GM06990 (cell line): Measurements from ENCODE around the gene MYO5B.

ENCODE experiments used
- DNase-seq: peaks from one replicate; pipeline ENCODE4 v3.0.0-alpha.2; 2011; ENCODE audit not compliant: insufficient read length; ENCODE audit errors: extremely low read depth
- H3K27me3 ChIP-seq: replicated peaks from 2 replicates; pipeline ENCODE4 v1.6.0; 2011; ENCODE audit warnings: low read length; ENCODE audit not compliant: control insufficient read depth, insufficient read depth
- H3K36me3 ChIP-seq: 2 replicates; pipeline ENCODE4 v1.5.1; 2011; ENCODE audit warnings: low read length; ENCODE audit not compliant: control insufficient read depth, insufficient read depth
- H3K4me3 ChIP-seq: replicated peaks from 2 replicates; pipeline ENCODE4 v1.5.1; 2011; ENCODE audit warnings: low read depth, mild to moderate bottlenecking, control low read depth, low read length
- TF ChIP-seq, protein P1 (sequence below): IDR thresholded peaks from 2 replicates; pipeline ENCODE4 v1.5.1; 2011; ENCODE audit warnings: low read length, control low read depth, mild to moderate bottlenecking, inconsistent platforms; ENCODE audit not compliant: insufficient read depth, poor library complexity, severe bottlenecking

Gene MYO5B

DNA sequence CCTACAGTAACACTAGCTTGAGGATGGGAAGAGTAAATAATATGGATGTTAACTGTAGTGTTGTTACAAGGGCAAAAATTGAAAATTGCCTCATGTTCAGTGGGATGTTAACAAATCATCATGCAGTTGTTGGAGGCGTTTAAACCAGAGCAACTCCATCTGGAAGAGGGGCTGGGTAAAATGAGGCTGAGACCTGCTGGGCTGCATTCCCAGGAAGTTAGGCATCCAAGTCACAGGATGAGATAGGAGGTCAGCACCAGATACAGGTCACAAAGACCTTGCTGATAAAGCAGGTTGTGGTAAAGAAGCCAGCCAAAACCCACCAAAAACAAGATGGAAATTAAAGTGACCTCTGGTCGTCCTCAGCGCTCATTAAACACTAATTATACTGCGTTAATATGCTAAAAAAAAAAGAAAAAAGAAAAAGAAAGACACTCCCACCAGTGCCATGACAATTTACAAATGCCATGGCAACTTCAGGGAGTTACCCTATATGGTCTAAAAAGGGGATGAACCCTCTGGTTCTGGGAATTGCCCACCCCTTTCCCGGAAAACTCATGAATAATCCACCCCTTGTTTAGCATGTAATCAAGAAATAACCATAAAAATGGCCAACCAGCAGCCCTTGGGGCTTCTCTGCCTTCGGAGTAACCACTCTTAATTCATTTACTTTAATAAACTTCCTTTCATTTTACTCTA is 101.4 kb downstream of the MYO5B start:
- Histone ChIP-seq H3K36me3 (no peaks in the 10 kb centered on the region), H3K4me3 (no peak overlapping the region), H3K27me3 (no peaks in the 10 kb centered on the region)
- DNase-seq, result no peak
- TF ChIP-seq, protein P1, sequence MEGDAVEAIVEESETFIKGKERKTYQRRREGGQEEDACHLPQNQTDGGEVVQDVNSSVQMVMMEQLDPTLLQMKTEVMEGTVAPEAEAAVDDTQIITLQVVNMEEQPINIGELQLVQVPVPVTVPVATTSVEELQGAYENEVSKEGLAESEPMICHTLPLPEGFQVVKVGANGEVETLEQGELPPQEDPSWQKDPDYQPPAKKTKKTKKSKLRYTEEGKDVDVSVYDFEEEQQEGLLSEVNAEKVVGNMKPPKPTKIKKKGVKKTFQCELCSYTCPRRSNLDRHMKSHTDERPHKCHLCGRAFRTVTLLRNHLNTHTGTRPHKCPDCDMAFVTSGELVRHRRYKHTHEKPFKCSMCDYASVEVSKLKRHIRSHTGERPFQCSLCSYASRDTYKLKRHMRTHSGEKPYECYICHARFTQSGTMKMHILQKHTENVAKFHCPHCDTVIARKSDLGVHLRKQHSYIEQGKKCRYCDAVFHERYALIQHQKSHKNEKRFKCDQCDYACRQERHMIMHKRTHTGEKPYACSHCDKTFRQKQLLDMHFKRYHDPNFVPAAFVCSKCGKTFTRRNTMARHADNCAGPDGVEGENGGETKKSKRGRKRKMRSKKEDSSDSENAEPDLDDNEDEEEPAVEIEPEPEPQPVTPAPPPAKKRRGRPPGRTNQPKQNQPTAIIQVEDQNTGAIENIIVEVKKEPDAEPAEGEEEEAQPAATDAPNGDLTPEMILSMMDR, result no peak

DNA sequence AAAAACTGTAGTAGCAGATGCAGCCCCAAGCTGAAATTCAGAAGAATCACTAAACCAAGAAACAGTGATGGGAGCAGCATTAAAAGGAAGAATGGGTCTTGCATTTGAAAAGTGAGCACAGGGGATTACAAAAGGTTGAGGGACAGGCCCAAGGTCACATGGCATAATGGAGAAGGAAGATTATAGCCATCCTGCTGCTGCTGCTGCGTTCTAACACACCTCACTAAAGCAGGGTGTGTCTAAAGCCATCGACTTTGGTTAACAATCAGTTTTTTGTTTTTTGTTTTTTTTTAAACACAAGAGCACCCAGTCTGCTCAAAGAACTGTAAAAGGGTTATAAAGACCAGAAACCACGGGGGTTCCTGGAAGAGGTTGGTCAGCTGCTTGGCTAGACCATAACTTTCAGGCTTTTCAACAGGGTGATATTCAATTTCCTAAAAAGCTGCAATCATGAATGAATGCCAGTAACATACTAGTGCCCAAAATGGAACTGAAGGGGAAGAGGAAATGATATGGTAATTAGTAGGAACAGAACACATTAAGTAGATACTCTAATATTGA is 102.6 kb downstream of the MYO5B start:
- Histone ChIP-seq H3K27me3 (no peaks in the 10 kb centered on the region), H3K4me3 (no peak overlapping the region), H3K36me3 (no peaks in the 10 kb centered on the region)
- DNase-seq, result no peak
- TF ChIP-seq, protein P1, result no peak

DNA sequence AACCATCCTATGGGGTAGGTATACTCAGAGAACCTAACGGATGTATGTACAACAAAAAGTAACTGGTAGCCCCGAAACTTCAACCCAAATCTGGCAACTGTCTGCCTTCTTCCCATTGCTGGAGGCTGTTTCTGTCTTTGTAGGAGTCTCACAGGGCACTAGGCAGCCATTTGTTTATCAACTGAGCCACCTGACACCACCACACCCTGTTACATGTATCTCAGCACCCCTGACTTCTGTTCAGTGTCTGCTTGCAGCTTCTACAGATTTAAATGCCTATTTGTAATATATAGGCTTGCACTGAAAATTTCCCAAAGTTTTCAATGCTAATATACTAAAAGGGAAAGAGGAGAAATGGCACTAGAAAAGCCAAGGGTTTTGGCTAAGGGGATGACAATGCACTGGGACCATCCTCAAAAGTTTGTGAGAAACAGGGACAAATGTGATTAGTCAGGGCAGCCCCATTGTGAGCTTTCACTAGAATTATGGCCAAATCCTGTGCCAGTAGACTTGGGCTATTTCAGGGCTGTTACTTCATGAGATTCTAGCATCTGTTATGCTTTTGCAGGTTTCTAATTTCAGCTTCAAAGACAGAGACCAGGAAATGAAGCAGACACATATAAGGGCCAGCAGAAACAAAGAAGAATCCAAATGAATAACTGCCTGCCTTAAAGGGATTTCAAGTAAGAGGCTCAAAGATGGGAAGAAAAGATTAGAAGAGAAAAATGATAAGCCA is 103.3 kb downstream of the MYO5B start:
- TF ChIP-seq, protein P1, result no peak
- H3K27me3 ChIP-seq, result no peaks in the 10 kb centered on the region
- no peak overlapping the region for H3K4me3 ChIP-seq
- no peak for DNase-seq
- no peaks in the 10 kb centered on the region for H3K36me3 ChIP-seq

DNA sequence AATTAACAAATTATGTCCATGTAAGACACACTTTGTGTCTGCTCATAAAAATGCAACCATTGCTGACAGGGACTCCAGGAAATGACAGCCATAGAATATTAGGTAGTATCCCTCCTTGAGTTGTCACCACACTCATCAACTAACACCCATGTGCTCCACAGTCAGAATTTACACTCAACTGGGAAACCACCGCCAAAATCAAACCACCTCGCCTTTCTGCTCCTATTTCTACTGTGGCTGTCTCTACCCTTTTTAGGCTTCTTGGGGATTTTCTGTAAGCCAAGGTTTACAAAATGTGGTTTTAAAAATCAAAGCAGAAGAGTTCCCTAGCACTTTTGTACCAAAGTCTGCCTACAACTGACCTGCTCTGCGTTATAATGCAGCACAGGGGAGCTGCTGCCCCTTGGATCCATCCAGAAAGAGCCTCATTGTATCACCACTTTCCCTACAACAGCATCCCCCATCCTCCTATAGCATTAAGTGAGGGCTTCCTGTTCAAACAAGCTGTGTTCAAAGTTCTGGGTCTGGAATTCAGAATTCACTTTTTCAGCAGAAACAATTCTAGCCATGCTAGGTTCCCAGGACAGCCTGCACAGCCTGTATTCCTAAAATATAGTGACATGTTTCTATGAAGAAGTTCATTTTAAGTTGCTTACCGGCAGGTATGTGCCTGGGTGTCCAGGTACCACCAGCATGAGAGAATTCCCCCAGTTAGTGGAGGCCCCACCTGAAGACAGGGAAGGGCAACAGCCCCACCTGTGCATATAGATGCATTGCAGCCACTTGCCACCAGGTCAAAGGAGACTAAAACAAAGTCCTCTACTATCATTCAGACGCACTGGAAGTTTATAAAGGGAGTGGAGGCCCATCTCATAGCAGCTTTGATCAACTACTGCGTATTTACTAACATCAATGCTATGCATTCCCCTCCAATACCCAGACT is 104.3 kb downstream of the MYO5B start:
- no peak for DNase-seq
- H3K36me3 ChIP-seq, result no peaks in the 10 kb centered on the region
- TF ChIP-seq, protein P1, result no peak

DNA sequence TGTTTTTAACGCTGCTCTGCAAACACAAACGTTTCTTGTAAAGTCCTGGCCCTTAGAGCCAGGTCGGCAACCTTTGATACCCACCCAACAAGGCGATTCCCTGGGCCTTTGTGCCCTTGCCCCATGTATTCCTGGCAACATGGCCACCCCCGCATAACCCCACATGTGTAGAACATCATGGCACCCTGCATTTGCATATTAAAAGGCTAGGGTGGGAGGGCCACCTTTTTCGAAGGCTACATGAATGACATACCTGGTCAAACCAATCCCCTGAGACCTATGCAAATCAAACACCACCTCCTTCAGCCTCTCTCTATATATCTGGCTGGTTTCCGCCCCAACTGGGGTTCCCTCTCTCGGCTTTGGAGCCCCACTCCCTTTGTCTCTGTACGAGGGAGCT is 105.2 kb downstream of the MYO5B start:
- Histone ChIP-seq H3K27me3 (no peaks in the 10 kb centered on the region), H3K4me3 (no peak overlapping the region), H3K36me3 (no peaks in the 10 kb centered on the region)
- TF ChIP-seq, protein P1, result no peak
- no peak for DNase-seq

More for the DNA sequence above, 104.3 kb downstream of the MYO5B start:
- H3K27me3 ChIP-seq, result no peaks in the 10 kb centered on the region
- no peak overlapping the region for H3K4me3 ChIP-seq
